HepG2 (cell line): ENCODE results near the gene NID1.

ENCODE experiments used
- MIER3 ChIP-seq: IDR thresholded peaks from 2 replicates; pipeline ENCODE4 v1.6.1; 2016; ENCODE audit warnings: missing compliant biosample characterization, borderline replicate concordance
- NFATC3 ChIP-seq: sonication (generic); formaldehyde crosslinking; IDR thresholded peaks from 2 replicates; pipeline ENCODE4 v1.5.1; 2020; ENCODE audit warnings: mild to moderate bottlenecking, missing genetic modification reagents

DNA sequence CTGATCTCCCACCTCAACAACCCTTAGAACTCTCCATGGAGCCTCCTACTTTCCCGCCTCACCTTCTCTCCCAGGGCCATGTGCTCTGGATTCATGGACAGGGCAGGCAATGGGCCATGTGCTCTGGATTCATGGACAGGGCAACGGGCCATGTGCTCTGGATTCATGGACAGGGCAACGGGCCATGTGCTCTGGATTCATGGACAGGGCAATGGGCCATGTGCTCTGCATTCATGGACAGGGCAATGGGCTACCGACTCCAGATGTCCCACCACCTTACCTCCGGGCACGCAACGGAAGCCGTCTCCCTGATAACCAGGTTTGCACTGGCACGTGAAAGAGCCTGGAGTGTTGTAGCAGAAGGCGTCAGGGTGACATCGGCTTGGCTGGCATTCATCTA, 53.2 kb downstream of the NID1 start:
- no peak for TF ChIP-seq NFATC3 (CRISPR knock-in tag)
- TF ChIP-seq MIER3, result no peak
